Measurements from ENCODE around the gene PRELP. TPM values are rescaled to one million over a fixed set of nuclear protein-coding genes. Genes with fewer than 3 reads are reported as not detected.

Gene PRELP
- total and polyA plus RNA-seq, 9 of the 15 experiments (the other 6 are each of a cell fraction or from before 2014, with no cell fraction given) = 0.04 TPM; not detected in 8

- Histone ChIP-seq H4K20me1 (replicated peaks; ENCODE audit: control insufficient read depth, insufficient read depth, low read length) (no peaks in the 10 kb centered on the region), H3K36me3 (ENCODE audit: control insufficient read depth, insufficient read depth, low read length) (no peaks in the 10 kb centered on the region), H2AFZ (ENCODE audit: low read depth, low read length) (no peak overlapping the region), H3K4me3 (no peak overlapping the region), H3K79me2 (ENCODE audit: control insufficient read depth, insufficient read depth, low read length) (no peaks in the 10 kb centered on the region), H3K9me3 (replicated peaks; ENCODE audit: control insufficient read depth, insufficient read depth, low read depth, low read length) (no peaks in the 10 kb centered on the region), H3K9ac (ENCODE audit: insufficient read depth in 1 of 2, low read depth in 2 of 2, low read length in 2 of 2) (no peak overlapping the region), H3K4me1 (replicated peaks in 1 of 2; ENCODE audit: control insufficient read depth in 2 of 2, insufficient read depth in 2 of 2, low read length in 2 of 2) (peaks cover 0 to 4% of the 10 kb centered on the region in 2 experiments; a peak in 1 of 5 replicates), H3K9me1 (ENCODE audit: control insufficient read depth, insufficient read depth, low read length) (no peaks in the 10 kb centered on the region), H3K27me3 (ENCODE audit: control insufficient read depth in 2 of 2, insufficient read depth in 2 of 2, low read length in 2 of 2) (peaks cover 44 to 60% of the 10 kb centered on the region in 2 experiments), H3K27ac (ENCODE audit: extremely low read depth, low read depth, low read length) (no peak overlapping the region), H3K4me2 (ENCODE audit: insufficient read depth, low read length) (no peak overlapping the region)
- in situ Hi-C loops (cut with MboI) (no loop called here), intact Hi-C loops (cut with micrococcal nuclease) (no loop called here)
- POLR2A ChIA-PET = no interaction called here
- FAIRE-seq = no peak
- BruUV-seq (replicated peaks) = no TSS peak
- CTCF ChIA-PET (ENCODE audit: low intra/inter-chr PET ratio) = interaction anchor here (0.6 kb wide), 1 partner anchor 1248 kb away, joined by 4 read pairs; no protein-coding TSS in a partner anchor
- ATAC-seq = no peak
- no peak for DNase-seq (ENCODE audit: extremely low read depth in 1 of 4, low spot score in 3 of 4)
- TF ChIP-seq RBFOX2 (IDR thresholded peaks at IDR 0.05; ENCODE audit: low read depth, low read length) (no peak), TRIM25 (IDR thresholded peaks at IDR 0.05; ENCODE audit: borderline replicate concordance) (no peak), ZFP1 (CRISPR knock-in tag; IDR thresholded peaks at IDR 0.05) (no peak), CREBBP (IDR thresholded peaks at IDR 0.05; ENCODE audit: low read depth, low read length) (no peak), ZNF212 (CRISPR knock-in tag; IDR thresholded peaks at IDR 0.05) (no peak), CBX3 (IDR thresholded peaks at IDR 0.05; ENCODE audit: borderline replicate concordance in 1 of 2, low read length in 2 of 2) (no peak), COPS2 (conservative IDR thresholded peaks at IDR 0.05) (no peak), ETV6 (IDR thresholded peaks at IDR 0.05; ENCODE audit: borderline replicate concordance in 1 of 2, low read depth in 2 of 2, low read length in 1 of 2) (no peak), ETV6 (CRISPR knock-in tag; IDR thresholded peaks at IDR 0.05; ENCODE audit: borderline replicate concordance) (no peak), RBM14 (IDR thresholded peaks at IDR 0.05; ENCODE audit: borderline replicate concordance, insufficient read depth, low read depth, low read length) (no peak), NR2C1 (IDR thresholded peaks at IDR 0.05) (no peak), NR2C1 (tag; IDR thresholded peaks at IDR 0.05) (no peak)
- WGBS (ENCODE audit: insufficient coverage, low coverage, missing lambda C conversion rate) = 2% methylated on average over 5 of the region's 5 CpGs
Observed at GRCh38 chr1:203478986-203479385, 3.4 kb downstream of the PRELP start.
